ENCODE measurements around the gene MST1.
A peak's percentile ranks its signal among the peaks of the same experiment; 100 is the strongest.

The MST1 gene

GRCh38 chr3:49674497-49674983 lies 14.7 kb downstream of the MST1 start:
- DNase-seq (ENCODE audit: low read depth): no peak
- no peak for TF ChIP-seq CTCF (IDR thresholded peaks at IDR 0.05; ENCODE audit: control insufficient read depth, extremely low read depth, insufficient read depth)
- H3K4me3 ChIP-seq (ENCODE audit: low read depth, low read length): peak overlapping the region; percentile 76

GRCh38 chr3:49673715-49674496 lies 15.4 kb downstream of the MST1 start, which contains the start of gene APEH:
TSS of gene APEH (plus strand) at chr3:49674351. CDS start at chr3:49674402, 51 bp downstream.
- peak within 1 kb of the TSS; percentile 76 for H3K4me3 ChIP-seq (ENCODE audit: low read depth, low read length)
- peak; percentile 97 for DNase-seq (ENCODE audit: low read depth)
- TF ChIP-seq CTCF (IDR thresholded peaks at IDR 0.05; ENCODE audit: control insufficient read depth, extremely low read depth, insufficient read depth): no peak

GRCh38 chr3:49673121-49673714 lies 16.1 kb downstream of the MST1 start:
- DNase-seq (ENCODE audit: low read depth): peak; percentile 75
- no peak for TF ChIP-seq CTCF (IDR thresholded peaks at IDR 0.05; ENCODE audit: control insufficient read depth, extremely low read depth, insufficient read depth)
- H3K4me3 ChIP-seq (ENCODE audit: low read depth, low read length): peak overlapping the region; percentile 76

- peak; percentile 59 for DNase-seq (ENCODE audit: low read depth)
- no peak overlapping the region for H3K4me3 ChIP-seq (ENCODE audit: low read depth, low read length)
- peak; percentile 88 for TF ChIP-seq CTCF (IDR thresholded peaks at IDR 0.05; ENCODE audit: control insufficient read depth, extremely low read depth, insufficient read depth)
These were observed 17.7 kb downstream of the MST1 start for GRCh38 chr3:49671291-49672288.

GRCh38 chr3:49670940-49671290 lies 18.4 kb downstream of the MST1 start:
- no peak for DNase-seq (ENCODE audit: low read depth)
- no peak overlapping the region for H3K4me3 ChIP-seq (ENCODE audit: low read depth, low read length)
- no peak for TF ChIP-seq CTCF (IDR thresholded peaks at IDR 0.05; ENCODE audit: control insufficient read depth, extremely low read depth, insufficient read depth)

GRCh38 chr3:49669352-49669751 lies 19.9 kb downstream of the MST1 start:
- TF ChIP-seq CTCF (IDR thresholded peaks at IDR 0.05; ENCODE audit: control insufficient read depth, extremely low read depth, insufficient read depth): no peak
- DNase-seq (ENCODE audit: low read depth): no peak

More at GRCh38 chr3:49669352-49669751, 19.9 kb downstream of the MST1 start:
- H3K4me3 ChIP-seq (ENCODE audit: low read depth, low read length): no peak overlapping the region
